GM18951 (cell line): ENCODE measurements around the gene OR10A3.

Source experiments
- POLR2A ChIP-seq: IDR thresholded peaks from 4 replicates; pipeline ENCODE4 v1.6.1; 2011; ENCODE audit warnings: mild to moderate bottlenecking; ENCODE audit not compliant: insufficient read length, insufficient read depth; ENCODE audit errors: extremely low read depth
- in situ Hi-C: fragments of 300-500 bp; cut with MboI; formaldehyde crosslinking; loops from one replicate; pipeline ENCODE4 v1.12.0; 2022; ENCODE audit warnings: low sequenced_read_pairs, mixed read lengths, inconsistent platforms; ENCODE audit not compliant: unreplicated experiment

Gene OR10A3

GRCh38 chr11:7911011-7911410 lies 30.5 kb downstream of the OR10A3 start:
- in situ Hi-C loops = no loop called here
- TF ChIP-seq POLR2A = no peak

- no peak for TF ChIP-seq POLR2A
- in situ Hi-C loops = no loop called here
Observed at GRCh38 chr11:7910286-7910788, 31.2 kb downstream of the OR10A3 start.

GRCh38 chr11:7909585-7910285 lies 31.8 kb downstream of the OR10A3 start:
- in situ Hi-C loops = no loop called here
- no peak for TF ChIP-seq POLR2A

GRCh38 chr11:7907121-7907520 lies 34.4 kb downstream of the OR10A3 start:
- in situ Hi-C loops = no loop called here
- no peak for TF ChIP-seq POLR2A

- TF ChIP-seq POLR2A = no peak
- in situ Hi-C loops = no loop called here
Observed at GRCh38 chr11:7906481-7906880, 35.0 kb downstream of the OR10A3 start.

GRCh38 chr11:7905961-7906429 lies 35.5 kb downstream of the OR10A3 start:
- in situ Hi-C loops = no loop called here
- TF ChIP-seq POLR2A = no peak

- in situ Hi-C loops = no loop called here
Observed at GRCh38 chr11:7905549-7905948, 36.0 kb downstream of the OR10A3 start.

GRCh38 chr11:7904917-7905316 lies 36.6 kb downstream of the OR10A3 start:
- in situ Hi-C loops = no loop called here
- no peak for TF ChIP-seq POLR2A

More at GRCh38 chr11:7905549-7905948, 36.0 kb downstream of the OR10A3 start:
- TF ChIP-seq POLR2A = no peak

- no peak for TF ChIP-seq POLR2A
- in situ Hi-C loops = no loop called here
Observed at GRCh38 chr11:7903940-7904339, 37.6 kb downstream of the OR10A3 start.

- no peak for TF ChIP-seq POLR2A
- in situ Hi-C loops = no loop called here
Observed at GRCh38 chr11:7901319-7901854, 40.1 kb downstream of the OR10A3 start.

GRCh38 chr11:7900686-7901085 lies 40.8 kb downstream of the OR10A3 start:
- no peak for TF ChIP-seq POLR2A
- in situ Hi-C loops = no loop called here

- in situ Hi-C loops = loop anchor here (10.0 kb wide), 1 partner anchor 85 kb away; the partner anchor contains the start of gene EIF3F
- TF ChIP-seq POLR2A = no peak
Observed at GRCh38 chr11:7899418-7899817, 42.1 kb downstream of the OR10A3 start.

- TF ChIP-seq POLR2A = no peak
- in situ Hi-C loops = loop anchor here (10.0 kb wide), 1 partner anchor 86 kb away; the partner anchor contains the start of gene EIF3F
Observed at GRCh38 chr11:7898666-7899283, 42.7 kb downstream of the OR10A3 start.
